Cardiac fibroblast (primary cell): ENCODE data around the gene ITPR2.
A peak's percentile ranks its signal among the peaks of the same experiment; 100 is the strongest.

Experiments used
- DNase-seq, 2 donors: peaks; one replicate each; pipeline versions ENCODE4 v3.0.0 to v3.0.0-alpha.2; 2010; ENCODE audit warnings: low read depth in 2 of 2
- H3K4me3 ChIP-seq, 2 donors: replicated peaks in 1 of 2; 1 replicate in 1 of 2; 2 replicates in 1 of 2; pipeline ENCODE4 v1.5.1; 2011; ENCODE audit warnings: low read depth in 2 of 2, low read length in 2 of 2, mild to moderate bottlenecking in 2 of 2, moderate library complexity in 1 of 2
- CTCF ChIP-seq: IDR thresholded peaks from one replicate; pipeline ENCODE4 v1.5.1; 2011; ENCODE audit warnings: low read depth, mild to moderate bottlenecking, low read length, inconsistent platforms

Gene ITPR2

GRCh38 chr12:26715232-26715631, 117.8 kb downstream of the ITPR2 start:
- no peak for DNase-seq
- H3K4me3 ChIP-seq: no peak overlapping the region
- no peak for TF ChIP-seq CTCF

- no peak for DNase-seq
- TF ChIP-seq CTCF: no peak
- H3K4me3 ChIP-seq: no peak overlapping the region
These were observed 119.1 kb downstream of the ITPR2 start for GRCh38 chr12:26713885-26714383.

- H3K4me3 ChIP-seq: no peak overlapping the region
- DNase-seq: no peak
- no peak for TF ChIP-seq CTCF
These were observed 120.1 kb downstream of the ITPR2 start for GRCh38 chr12:26712892-26713291.

GRCh38 chr12:26711569-26711968, 121.4 kb downstream of the ITPR2 start:
- peak in 1 of 2 donors; percentile 20 for DNase-seq
- no peak for TF ChIP-seq CTCF
- no peak overlapping the region for H3K4me3 ChIP-seq

- H3K4me3 ChIP-seq: no peak overlapping the region
- no peak for TF ChIP-seq CTCF
- no peak for DNase-seq
These were observed 121.9 kb downstream of the ITPR2 start for GRCh38 chr12:26711072-26711471.

- DNase-seq: peak; percentile 20 to 23
- H3K4me3 ChIP-seq: no peak overlapping the region
- no peak for TF ChIP-seq CTCF
These were observed 127.1 kb downstream of the ITPR2 start for GRCh38 chr12:26705851-26706250.
